GM12801 (cell line): ENCODE results near the gene TMPRSS13.

ENCODE experiments used
- TF ChIP-seq, protein P1 (sequence below): IDR thresholded peaks from one replicate; pipeline ENCODE4 v1.5.1; 2011; ENCODE audit warnings: control low read depth; ENCODE audit not compliant: insufficient read length; ENCODE audit errors: extremely low read depth

TMPRSS13 gene

DNA sequence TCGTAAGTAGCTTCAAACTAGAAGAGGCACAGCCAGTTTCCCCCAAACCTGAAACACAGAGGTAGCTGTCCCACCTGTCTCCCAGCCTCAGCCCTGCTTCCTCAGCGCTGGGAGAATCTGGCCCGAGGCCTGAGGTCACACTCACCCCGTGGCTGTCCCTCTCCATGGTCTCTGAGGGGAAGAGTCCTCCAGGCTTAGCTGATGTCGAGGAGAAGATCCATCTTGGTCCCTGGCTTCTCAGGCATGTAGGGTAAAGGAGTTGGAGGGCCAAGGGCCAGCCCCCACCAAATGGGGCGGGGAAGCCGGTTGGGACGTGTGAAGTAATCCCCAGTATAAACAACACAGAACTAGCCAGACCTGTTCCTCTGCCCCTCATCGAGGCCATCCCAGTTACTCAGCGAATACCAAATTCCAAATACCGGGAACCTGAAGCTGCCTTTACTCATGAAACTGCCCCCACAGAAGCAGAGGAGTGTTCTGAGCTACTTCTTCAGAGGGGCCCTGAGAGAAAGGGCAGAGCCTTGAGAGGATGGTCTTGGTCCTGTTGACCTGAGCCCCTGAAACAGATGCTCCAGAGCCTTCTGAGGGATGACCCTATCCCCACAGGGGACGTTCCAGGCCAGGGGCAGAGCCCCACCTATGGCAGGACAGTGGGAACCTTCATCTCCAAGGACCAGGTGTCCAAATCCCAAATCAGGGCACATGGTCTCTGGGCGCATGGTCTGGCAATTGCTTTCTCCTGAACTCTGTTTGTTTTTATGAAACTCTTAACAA lies at the start of gene TMPRSS13:
Gene TMPRSS13 (minus strand): TSS at position 261 of the 774 bp plus-strand sequence. CDS start 95 bp downstream, at position 166.
- TF ChIP-seq, protein P1, sequence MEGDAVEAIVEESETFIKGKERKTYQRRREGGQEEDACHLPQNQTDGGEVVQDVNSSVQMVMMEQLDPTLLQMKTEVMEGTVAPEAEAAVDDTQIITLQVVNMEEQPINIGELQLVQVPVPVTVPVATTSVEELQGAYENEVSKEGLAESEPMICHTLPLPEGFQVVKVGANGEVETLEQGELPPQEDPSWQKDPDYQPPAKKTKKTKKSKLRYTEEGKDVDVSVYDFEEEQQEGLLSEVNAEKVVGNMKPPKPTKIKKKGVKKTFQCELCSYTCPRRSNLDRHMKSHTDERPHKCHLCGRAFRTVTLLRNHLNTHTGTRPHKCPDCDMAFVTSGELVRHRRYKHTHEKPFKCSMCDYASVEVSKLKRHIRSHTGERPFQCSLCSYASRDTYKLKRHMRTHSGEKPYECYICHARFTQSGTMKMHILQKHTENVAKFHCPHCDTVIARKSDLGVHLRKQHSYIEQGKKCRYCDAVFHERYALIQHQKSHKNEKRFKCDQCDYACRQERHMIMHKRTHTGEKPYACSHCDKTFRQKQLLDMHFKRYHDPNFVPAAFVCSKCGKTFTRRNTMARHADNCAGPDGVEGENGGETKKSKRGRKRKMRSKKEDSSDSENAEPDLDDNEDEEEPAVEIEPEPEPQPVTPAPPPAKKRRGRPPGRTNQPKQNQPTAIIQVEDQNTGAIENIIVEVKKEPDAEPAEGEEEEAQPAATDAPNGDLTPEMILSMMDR = no peak

DNA sequence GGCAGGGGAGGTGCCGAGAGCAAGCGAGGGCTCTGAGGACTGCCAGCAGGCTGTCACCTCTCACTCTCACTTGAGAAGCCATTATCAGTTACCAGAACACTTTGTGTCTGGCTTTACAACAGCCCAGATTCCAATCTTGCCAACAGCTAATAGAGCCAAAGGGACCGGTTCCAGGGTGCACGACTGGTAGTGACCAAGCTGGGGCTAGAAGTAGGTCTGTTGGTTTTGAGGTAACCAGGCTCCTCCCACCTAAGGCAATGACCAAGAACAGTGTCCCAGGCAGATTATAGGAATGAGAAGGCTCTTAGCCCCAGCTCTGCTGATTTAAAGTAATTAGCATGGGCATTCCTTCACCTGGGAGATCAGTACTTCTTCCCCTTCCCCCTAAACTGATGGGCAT lies 49.8 kb upstream of the TMPRSS13 start:
- TF ChIP-seq, protein P1 = no peak

DNA sequence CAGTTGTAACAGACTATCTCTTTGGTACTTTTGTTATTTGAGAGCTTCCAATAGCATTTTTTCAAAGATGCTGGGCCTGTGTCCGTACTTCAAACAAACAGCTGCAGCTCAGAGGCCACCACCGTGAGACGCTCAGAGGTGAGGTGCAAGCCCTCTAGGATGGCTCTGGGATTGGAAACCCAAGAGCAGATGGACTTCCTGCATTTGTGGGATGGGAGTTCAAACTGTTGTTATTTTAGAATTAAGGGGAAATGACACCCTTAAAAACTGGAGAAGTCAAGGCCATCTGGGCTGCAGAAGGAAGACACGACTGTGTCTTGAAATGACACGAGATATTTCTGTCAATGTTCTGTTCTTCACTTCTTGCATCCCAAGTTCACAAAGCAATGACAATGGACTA lies 47.8 kb upstream of the TMPRSS13 start:
- TF ChIP-seq, protein P1 = no peak

DNA sequence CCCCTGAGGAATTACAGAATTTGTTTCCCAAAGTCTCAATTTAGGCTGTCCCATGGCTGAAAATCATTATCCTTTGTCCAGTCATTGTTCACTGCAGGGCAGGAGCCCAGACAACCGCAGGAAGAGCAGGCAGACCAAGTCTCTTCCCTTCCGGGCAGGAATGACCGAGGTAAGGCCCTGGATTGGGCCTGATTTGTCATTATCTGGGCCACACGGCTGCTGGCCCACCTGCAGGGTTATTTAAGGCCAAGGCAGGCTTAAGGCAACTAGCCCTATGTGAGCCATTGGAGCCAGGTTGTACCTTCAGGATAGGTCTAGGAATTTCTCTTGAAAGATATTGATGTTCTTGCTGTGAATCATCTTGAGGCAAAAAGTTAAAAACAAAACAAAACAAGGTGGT lies 47.2 kb upstream of the TMPRSS13 start:
- TF ChIP-seq, protein P1 = no peak

DNA sequence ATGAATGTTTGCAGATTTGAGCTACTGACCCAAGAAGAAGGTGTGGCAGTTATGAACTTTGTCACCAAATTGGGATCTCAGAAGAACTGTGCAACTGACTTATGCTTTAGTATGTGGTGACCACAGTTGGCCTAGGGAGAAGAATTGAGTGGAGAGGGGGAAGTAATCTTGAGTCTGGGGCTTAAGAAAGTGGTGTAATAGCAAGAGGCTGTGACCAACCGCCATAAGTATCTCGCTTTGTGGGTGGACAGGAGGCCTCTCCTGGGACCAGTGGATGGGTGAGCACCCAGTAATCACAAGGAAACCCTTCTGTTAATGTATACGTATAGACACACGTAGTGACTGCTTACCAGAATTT lies 44.3 kb upstream of the TMPRSS13 start:
- TF ChIP-seq, protein P1 = no peak

DNA sequence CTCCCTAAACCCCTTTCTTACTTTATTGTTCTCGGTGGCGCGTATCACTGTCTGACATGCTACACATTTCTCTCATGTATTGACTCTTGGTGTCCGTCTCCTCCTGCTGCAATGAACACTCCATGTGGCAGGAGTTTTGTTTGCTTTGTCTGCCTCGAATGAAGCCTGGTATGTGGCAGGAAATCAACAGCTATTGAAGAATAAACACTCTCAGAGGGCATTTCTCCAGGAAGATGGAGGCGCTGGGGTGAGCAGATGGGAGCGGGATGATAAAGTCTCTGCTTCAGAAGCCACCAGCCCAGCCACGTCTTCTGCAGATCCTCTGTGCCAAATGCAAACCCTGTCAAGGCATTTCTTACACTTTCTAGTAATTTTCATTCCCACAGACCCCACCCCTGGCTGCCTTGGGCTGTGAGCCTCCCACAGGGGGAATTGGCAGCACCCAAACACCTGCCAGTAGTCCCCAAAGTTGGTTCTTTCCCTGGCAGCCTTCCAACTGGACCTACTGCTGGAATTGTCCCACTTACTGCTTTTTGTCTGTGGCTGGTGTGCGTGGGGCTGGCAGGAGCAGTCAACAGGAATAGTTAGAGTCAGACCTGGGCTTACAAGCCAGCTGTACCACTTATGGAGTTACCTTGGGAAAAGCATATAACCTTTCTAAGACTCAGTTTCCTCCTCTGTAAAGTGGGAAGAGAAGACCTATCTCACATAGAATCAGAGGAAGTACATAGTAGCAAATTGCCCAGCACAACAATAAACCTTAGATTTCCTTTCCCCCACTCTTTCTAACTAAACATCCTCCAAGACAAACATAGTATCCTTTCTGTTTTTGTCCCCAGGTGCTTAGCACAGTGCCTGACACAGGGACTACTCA lies 43.7 kb upstream of the TMPRSS13 start:
- TF ChIP-seq, protein P1 = no peak

DNA sequence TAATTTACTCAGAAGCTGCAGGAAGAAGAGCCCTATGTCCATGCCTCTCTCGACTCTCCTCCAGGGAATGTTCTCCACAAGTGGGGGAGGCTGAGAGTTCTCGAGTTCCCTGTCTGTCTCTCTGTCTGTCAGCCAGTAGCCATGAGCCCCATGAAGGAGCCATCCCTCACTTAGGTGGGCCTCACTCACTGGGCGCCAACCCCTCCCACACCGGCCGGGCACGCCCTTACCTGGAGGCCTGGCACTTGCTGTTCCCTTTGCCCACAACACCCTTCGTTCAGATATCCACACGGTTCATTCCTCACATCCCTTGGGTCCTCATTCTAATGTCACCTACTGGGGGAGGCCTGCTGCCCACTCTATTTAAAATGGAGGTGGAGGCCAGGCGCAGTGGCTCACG lies 42.8 kb upstream of the TMPRSS13 start:
- TF ChIP-seq, protein P1 = no peak
